GM12801 (cell line): ENCODE measurements around the gene ALDOB.

Experiments
- CTCF ChIP-seq: IDR thresholded peaks from one replicate; pipeline ENCODE4 v1.5.1; 2011; ENCODE audit warnings: control low read depth; ENCODE audit not compliant: insufficient read length; ENCODE audit errors: extremely low read depth

Gene ALDOB

GRCh38 chr9:101415578-101415977, 20.0 kb downstream of the ALDOB start:
- TF ChIP-seq CTCF, result no peak

GRCh38 chr9:101414839-101415238, 20.7 kb downstream of the ALDOB start:
- TF ChIP-seq CTCF, result no peak

GRCh38 chr9:101409079-101409477, 26.5 kb downstream of the ALDOB start:
- TF ChIP-seq CTCF, result no peak

- no peak for TF ChIP-seq CTCF
These were observed 27.0 kb downstream of the ALDOB start for GRCh38 chr9:101408374-101409078.

GRCh38 chr9:101403516-101404285, 31.9 kb downstream of the ALDOB start:
- no peak for TF ChIP-seq CTCF

GRCh38 chr9:101400120-101400519, 35.5 kb downstream of the ALDOB start:
- no peak for TF ChIP-seq CTCF

GRCh38 chr9:101399643-101399970, 36.0 kb downstream of the ALDOB start:
- no peak for TF ChIP-seq CTCF
